Endodermal cell (in vitro differentiated cells): ENCODE data around the gene TRIM72. TPM values are rescaled to one million over a fixed set of nuclear protein-coding genes. Genes with fewer than 3 reads are reported as not detected.
"Not testable (repeated sequence)": the region's sequence is repeated elsewhere in the genome, so short reads cannot be mapped to it uniquely, and the experiment has no call there.

ENCODE experiments used
- DNase-seq: peaks from one replicate; pipeline ENCODE4 v3.0.0-alpha.2; 2017
- H3K27ac ChIP-seq: 2 replicates; pipeline ENCODE4 v1.5.1; 2013; ENCODE audit warnings: mild to moderate bottlenecking, low read depth, low read length, moderate library complexity
- H3K27me3 ChIP-seq: 2 replicates; pipeline ENCODE4 v1.6.1; 2013; ENCODE audit warnings: mild to moderate bottlenecking, low read length, moderate library complexity; ENCODE audit not compliant: insufficient read depth, control insufficient read depth, poor library complexity, severe bottlenecking
- H3K36me3 ChIP-seq: 2 replicates; pipeline ENCODE4 v1.7.0; 2013; ENCODE audit warnings: mild to moderate bottlenecking, low read length, moderate library complexity; ENCODE audit not compliant: control insufficient read depth, insufficient read depth
- H3K4me1 ChIP-seq: one replicate; pipeline ENCODE4 v1.7.0; 2013; ENCODE audit warnings: low read length; ENCODE audit not compliant: control insufficient read depth, insufficient read depth
- H3K4me3 ChIP-seq: 2 replicates; pipeline ENCODE4 v1.5.1; 2013; ENCODE audit warnings: mild to moderate bottlenecking, low read length, moderate library complexity
- H3K9ac ChIP-seq: 2 replicates; pipeline ENCODE4 v1.6.1; 2013; ENCODE audit warnings: mild to moderate bottlenecking, low read length, moderate library complexity; ENCODE audit not compliant: poor library complexity, severe bottlenecking; ENCODE audit errors: extremely low read depth
- H3K9me3 ChIP-seq: 2 replicates; pipeline ENCODE4 v1.6.1; 2013; ENCODE audit warnings: mild to moderate bottlenecking, low read length, moderate library complexity; ENCODE audit not compliant: control insufficient read depth
- H3K27ac Mint-ChIP-seq: 2 replicates; pipeline ENCODE4 v1.8.0; 2020; ENCODE audit warnings: mixed read lengths
- H3K27me3 Mint-ChIP-seq: 2 replicates; pipeline ENCODE4 v1.8.0; 2021; ENCODE audit warnings: mild to moderate bottlenecking, mixed read lengths; ENCODE audit not compliant: insufficient read depth
- H3K36me3 Mint-ChIP-seq: 2 replicates; pipeline ENCODE4 v1.8.0; 2020; ENCODE audit warnings: low read depth, mixed read lengths
- H3K4me1 Mint-ChIP-seq: 2 replicates; pipeline ENCODE4 v1.8.0; 2020; ENCODE audit warnings: mixed read lengths
- H3K4me3 Mint-ChIP-seq: 2 replicates; pipeline ENCODE4 v1.8.0; 2020; ENCODE audit warnings: mild to moderate bottlenecking, moderate library complexity, mixed read lengths
- H3K9me3 Mint-ChIP-seq: 2 replicates; pipeline ENCODE4 v1.8.0; 2020; ENCODE audit warnings: mild to moderate bottlenecking, mixed read lengths
- WGBS, 2 experiments: methylation state at CpG; one replicate each; pipeline versions ENCODE4 v1.1.5 to v1.1.7; 2013; ENCODE audit warnings: missing lambda C conversion rate in 2 of 2, mixed read lengths in 1 of 2; ENCODE audit not compliant: insufficient coverage in 1 of 2, insufficient read length in 1 of 2; 5-methylcytosine and 5-hydroxymethylcytosine counted together
- total RNA-seq, 2 donors: library from RNA; stranded (reverse); fragmentation: NEBNext Ultra II Directional in 1 of 2; extraction: Animal tissue kit (Norgen Biotek cat#: 25700) in 1 of 2; gene quantifications; 2 replicates in 1 of 2; 3 replicates in 1 of 2; pipeline ENCODE4 v1.2.1, GENCODE V29; 2021
- TF ChIP-seq, protein P1 (sequence below): fragments of 200-600 bp; sonication (generic); conservative IDR thresholded peaks from 2 replicates; pipeline ENCODE4 v1.5.0; 2021; ENCODE audit warnings: antibody characterized with exemption, mild to moderate bottlenecking

TRIM72 gene
- total RNA-seq, 2 donors from 2014 or later = 0.15 to 0.20 TPM

DNA sequence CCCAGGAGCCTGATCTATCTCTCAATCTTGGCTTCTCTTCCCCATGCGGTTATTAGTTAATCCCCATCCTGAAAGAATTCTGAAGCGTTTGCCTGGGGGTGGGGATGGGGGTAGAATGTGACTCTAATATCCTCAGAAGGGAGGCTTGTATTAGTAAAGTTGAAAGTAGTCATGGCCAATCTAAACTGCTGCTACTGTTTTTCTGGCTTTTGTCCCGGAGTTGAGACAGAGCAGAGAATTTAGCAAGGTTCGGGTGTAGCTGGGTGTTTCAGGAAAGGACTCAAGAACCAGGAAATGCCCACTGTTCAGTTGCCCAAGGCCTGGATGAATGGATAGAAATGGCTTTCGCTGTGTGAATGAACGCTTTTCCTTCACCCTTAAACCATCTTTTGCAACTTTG lies 28.3 kb downstream of the TRIM72 start:
- no peak overlapping the region for H3K27ac Mint-ChIP-seq
- H3K4me1 Mint-ChIP-seq = no peaks in the 10 kb centered on the region
- Histone ChIP-seq H3K9me3 (no peaks in the 10 kb centered on the region), H3K27me3 (no peaks in the 10 kb centered on the region), H3K4me3 (no peak overlapping the region), H3K4me1 (no peaks in the 10 kb centered on the region), H3K36me3 (no peaks in the 10 kb centered on the region), H3K9ac (no peak overlapping the region), H3K27ac (no peak overlapping the region)
- peaks cover 15% of the 10 kb centered on the region for H3K9me3 Mint-ChIP-seq
- 79 to 89% methylated on average over 2 to 6 of the region's 6 CpGs for WGBS, 2 experiments
- H3K36me3 Mint-ChIP-seq = no peaks in the 10 kb centered on the region
- TF ChIP-seq, protein P1, sequence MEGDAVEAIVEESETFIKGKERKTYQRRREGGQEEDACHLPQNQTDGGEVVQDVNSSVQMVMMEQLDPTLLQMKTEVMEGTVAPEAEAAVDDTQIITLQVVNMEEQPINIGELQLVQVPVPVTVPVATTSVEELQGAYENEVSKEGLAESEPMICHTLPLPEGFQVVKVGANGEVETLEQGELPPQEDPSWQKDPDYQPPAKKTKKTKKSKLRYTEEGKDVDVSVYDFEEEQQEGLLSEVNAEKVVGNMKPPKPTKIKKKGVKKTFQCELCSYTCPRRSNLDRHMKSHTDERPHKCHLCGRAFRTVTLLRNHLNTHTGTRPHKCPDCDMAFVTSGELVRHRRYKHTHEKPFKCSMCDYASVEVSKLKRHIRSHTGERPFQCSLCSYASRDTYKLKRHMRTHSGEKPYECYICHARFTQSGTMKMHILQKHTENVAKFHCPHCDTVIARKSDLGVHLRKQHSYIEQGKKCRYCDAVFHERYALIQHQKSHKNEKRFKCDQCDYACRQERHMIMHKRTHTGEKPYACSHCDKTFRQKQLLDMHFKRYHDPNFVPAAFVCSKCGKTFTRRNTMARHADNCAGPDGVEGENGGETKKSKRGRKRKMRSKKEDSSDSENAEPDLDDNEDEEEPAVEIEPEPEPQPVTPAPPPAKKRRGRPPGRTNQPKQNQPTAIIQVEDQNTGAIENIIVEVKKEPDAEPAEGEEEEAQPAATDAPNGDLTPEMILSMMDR = no peak
- DNase-seq = no peak
- H3K27me3 Mint-ChIP-seq = no peaks in the 10 kb centered on the region
- H3K4me3 Mint-ChIP-seq = no peak overlapping the region

DNA sequence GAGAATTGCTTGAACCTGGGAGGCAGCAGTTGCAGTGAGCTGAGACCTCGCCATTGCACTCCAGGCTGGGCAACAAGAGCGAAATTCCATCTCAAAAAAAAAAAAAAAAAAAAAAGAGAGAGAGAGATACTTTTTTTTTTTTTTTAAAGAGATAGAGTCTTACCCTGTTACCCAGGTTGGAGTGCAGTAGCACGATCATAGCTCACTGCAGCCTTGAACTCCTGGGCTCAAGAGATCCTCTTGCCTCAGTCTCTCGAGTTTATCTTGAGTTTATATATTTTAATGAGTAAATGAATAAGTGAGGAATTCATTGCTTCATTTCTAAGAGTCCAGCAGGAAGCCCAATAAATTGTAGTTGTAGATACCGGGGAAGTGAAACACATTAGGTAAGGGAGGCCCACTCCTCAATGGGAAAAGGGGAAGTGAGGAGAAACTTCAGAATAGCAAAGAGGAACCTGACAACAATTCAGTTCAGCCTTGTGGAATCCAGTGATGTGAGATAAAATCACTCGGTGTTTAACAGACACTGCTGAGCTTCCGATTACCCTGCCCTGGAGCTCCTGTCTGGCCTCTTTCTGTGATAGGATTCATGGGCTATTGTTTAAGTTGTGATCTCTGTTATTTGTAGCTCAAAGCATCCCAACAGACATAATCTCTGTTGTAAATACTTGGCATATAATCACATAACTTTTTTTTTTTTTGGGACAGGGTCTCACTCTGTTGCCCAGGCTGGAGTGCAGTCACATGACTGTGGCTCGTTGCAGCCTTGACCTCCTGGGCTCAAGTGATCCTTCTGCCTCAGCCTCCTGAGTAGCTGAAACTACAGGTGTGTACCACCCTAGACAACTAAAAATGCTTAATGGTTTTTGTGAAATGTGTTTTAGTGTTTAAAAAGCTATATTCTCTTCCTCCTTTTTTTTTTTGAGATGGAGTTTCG lies 30.1 kb downstream of the TRIM72 start:
- TF ChIP-seq, protein P1 = no peak
- Mint-ChIP-seq H3K4me3 (no peak overlapping the region), H3K27me3 (no peaks in the 10 kb centered on the region), H3K9me3 (peaks cover 15% of the 10 kb centered on the region), H3K36me3 (no peaks in the 10 kb centered on the region), H3K27ac (no peak overlapping the region), H3K4me1 (no peaks in the 10 kb centered on the region)
- Histone ChIP-seq H3K9ac (no peak overlapping the region), H3K36me3 (no peaks in the 10 kb centered on the region), H3K4me3 (no peak overlapping the region), H3K4me1 (no peaks in the 10 kb centered on the region), H3K27ac (no peak overlapping the region), H3K27me3 (no peaks in the 10 kb centered on the region), H3K9me3 (no peaks in the 10 kb centered on the region)
- no peak for DNase-seq
- WGBS, 2 experiments = 64 to 74% methylated on average over 4 to 7 of the region's 9 CpGs

DNA sequence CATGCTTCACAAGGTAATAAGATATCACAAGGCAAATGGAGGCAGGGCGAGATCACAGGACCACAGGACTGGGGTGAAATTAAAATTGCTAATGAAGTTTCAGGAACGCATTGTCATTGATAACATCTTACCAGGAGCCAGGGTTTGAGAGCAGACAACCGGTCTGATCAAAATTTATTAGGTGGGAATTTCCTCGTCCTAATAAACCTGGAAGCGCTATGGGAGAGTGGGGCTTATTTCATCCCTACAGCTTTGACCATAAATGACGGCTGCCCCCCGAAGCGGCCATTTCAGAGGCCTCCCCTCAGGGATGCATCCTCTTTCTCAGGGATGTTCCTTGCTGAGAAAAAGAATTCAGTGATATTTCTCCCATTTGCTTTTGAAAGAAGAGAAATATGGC lies 31.7 kb downstream of the TRIM72 start:
- not testable (repeated sequence) for H3K27ac ChIP-seq, H3K4me3 ChIP-seq, H3K4me1 Mint-ChIP-seq, H3K36me3 Mint-ChIP-seq, H3K9me3 ChIP-seq, H3K27me3 Mint-ChIP-seq, H3K27me3 ChIP-seq, H3K4me3 Mint-ChIP-seq, H3K4me1 ChIP-seq, H3K9ac ChIP-seq, H3K36me3 ChIP-seq
- peak; percentile 61 for DNase-seq
- H3K9me3 Mint-ChIP-seq = peaks cover 15% of the 10 kb centered on the region
- H3K27ac Mint-ChIP-seq = peak overlapping the region; percentile 20
- 37 to 41% methylated on average over 3 to 8 of the region's 8 CpGs for WGBS, 2 experiments
